Liver (tissue), 3 donors: ENCODE measurements around the gene FRMD4A.

Source experiments
- CTCF ChIP-seq: fragments of 150-350 bp; IDR thresholded peaks from 2 replicates; pipeline ENCODE4 v1.5.1; 2017; ENCODE audit warnings: improper control_type of control experiment, low read depth, low read length; ENCODE audit not compliant: missing input control
- EGR1 ChIP-seq, 2 donors: IDR thresholded peaks; 2 replicates each; pipeline ENCODE4 v1.6.1; 2016 to 2018; ENCODE audit warnings: antibody characterized with exemption in 2 of 2, low read depth in 2 of 2
- JUND ChIP-seq, 2 donors: IDR thresholded peaks; 2 replicates each; pipeline ENCODE4 v1.6.1; 2016; ENCODE audit warnings: antibody characterized with exemption in 2 of 2
- MAX ChIP-seq: IDR thresholded peaks from 2 replicates; pipeline ENCODE4 v1.6.1; 2016; ENCODE audit warnings: antibody characterized with exemption
- RAD21 ChIP-seq, 2 donors: IDR thresholded peaks; 2 replicates each; pipeline ENCODE4 v1.6.1; 2016; ENCODE audit warnings: antibody characterized with exemption in 2 of 2, mild to moderate bottlenecking in 2 of 2
- REST ChIP-seq: IDR thresholded peaks from 2 replicates; pipeline ENCODE4 v1.6.1; 2016; ENCODE audit warnings: antibody characterized with exemption, mild to moderate bottlenecking
- SP1 ChIP-seq: IDR thresholded peaks from 2 replicates; pipeline ENCODE4 v1.6.1; 2018; ENCODE audit warnings: antibody characterized with exemption, mild to moderate bottlenecking
- donor health status: healthy.
- donor health status: healthy.

- TF ChIP-seq CTCF = no peak
- no peak for TF ChIP-seq REST
- no peak for TF ChIP-seq MAX
- no peak for TF ChIP-seq SP1
- TF ChIP-seq RAD21 (IDR thresholded peaks at IDR 0.05) = no peak
- TF ChIP-seq JUND (IDR thresholded peaks at IDR 0.05) = no peak
- no peak for TF ChIP-seq EGR1 (IDR thresholded peaks at IDR 0.05; ENCODE audit: low read depth in 2 of 2)
Measured at GRCh38 chr10:13717571-13717935, 613.2 kb downstream of the FRMD4A start.
